ENCODE measurements around the gene TMEFF2.

- TF ChIP-seq CTCF (IDR thresholded peaks at IDR 0.05; ENCODE audit: low read depth, low read length, missing input control), result no peak
- no peak for TF ChIP-seq SP1 (IDR thresholded peaks at IDR 0.05)
- TF ChIP-seq RAD21 (IDR thresholded peaks at IDR 0.05), result no peak
- TF ChIP-seq GABPA (IDR thresholded peaks at IDR 0.05 in 1 of 2, conservative IDR thresholded peaks at IDR 0.05 in 1 of 2), result no peak
These were observed 284.2 kb downstream of the TMEFF2 start for GRCh38 chr2:191910518-191910917.
